ENCODE measurements around the gene SRCAP. TPM values are rescaled to one million over a fixed set of nuclear protein-coding genes. Genes with fewer than 3 reads are reported as not detected.

Gene SRCAP
- total RNA-seq, 1 donor from 2014 or later = 79.7 TPM

DNA sequence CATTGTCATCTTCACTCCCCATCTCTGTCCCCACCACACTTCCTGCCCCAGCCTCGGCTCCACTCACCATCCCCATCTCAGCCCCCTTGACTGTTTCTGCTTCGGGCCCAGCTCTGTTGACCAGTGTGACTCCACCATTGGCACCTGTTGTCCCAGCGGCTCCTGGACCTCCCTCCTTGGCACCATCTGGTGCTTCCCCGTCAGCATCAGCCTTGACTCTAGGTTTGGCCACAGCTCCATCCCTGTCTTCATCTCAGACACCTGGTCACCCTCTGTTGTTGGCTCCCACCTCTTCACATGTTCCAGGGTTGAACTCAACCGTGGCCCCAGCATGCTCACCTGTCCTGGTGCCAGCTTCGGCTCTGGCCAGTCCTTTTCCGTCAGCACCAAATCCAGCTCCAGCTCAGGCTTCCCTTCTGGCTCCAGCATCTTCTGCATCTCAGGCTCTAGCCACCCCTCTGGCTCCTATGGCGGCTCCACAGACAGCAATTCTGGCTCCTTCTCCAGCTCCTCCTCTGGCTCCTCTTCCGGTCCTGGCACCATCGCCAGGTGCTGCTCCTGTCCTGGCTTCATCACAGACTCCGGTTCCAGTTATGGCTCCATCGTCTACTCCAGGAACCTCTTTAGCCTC is 24.9 kb downstream of the SRCAP start:
- no peak for DNase-seq (ENCODE audit: low spot score in 2 of 2, unreplicated experiment in 2 of 2)
- Mint-ChIP-seq H3K4me3 (no peak overlapping the region), H3K27ac (no peak overlapping the region), H3K27me3 (ENCODE audit: low read depth) (no peaks in the 10 kb centered on the region), H3K4me1 (no peaks in the 10 kb centered on the region), H3K9me3 (no peaks in the 10 kb centered on the region), H3K36me3 (peaks cover 61% of the 10 kb centered on the region)
- TF ChIP-seq, protein P1, sequence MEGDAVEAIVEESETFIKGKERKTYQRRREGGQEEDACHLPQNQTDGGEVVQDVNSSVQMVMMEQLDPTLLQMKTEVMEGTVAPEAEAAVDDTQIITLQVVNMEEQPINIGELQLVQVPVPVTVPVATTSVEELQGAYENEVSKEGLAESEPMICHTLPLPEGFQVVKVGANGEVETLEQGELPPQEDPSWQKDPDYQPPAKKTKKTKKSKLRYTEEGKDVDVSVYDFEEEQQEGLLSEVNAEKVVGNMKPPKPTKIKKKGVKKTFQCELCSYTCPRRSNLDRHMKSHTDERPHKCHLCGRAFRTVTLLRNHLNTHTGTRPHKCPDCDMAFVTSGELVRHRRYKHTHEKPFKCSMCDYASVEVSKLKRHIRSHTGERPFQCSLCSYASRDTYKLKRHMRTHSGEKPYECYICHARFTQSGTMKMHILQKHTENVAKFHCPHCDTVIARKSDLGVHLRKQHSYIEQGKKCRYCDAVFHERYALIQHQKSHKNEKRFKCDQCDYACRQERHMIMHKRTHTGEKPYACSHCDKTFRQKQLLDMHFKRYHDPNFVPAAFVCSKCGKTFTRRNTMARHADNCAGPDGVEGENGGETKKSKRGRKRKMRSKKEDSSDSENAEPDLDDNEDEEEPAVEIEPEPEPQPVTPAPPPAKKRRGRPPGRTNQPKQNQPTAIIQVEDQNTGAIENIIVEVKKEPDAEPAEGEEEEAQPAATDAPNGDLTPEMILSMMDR (IDR thresholded peaks at IDR 0.05; ENCODE audit: unreplicated experiment) = no peak

DNA sequence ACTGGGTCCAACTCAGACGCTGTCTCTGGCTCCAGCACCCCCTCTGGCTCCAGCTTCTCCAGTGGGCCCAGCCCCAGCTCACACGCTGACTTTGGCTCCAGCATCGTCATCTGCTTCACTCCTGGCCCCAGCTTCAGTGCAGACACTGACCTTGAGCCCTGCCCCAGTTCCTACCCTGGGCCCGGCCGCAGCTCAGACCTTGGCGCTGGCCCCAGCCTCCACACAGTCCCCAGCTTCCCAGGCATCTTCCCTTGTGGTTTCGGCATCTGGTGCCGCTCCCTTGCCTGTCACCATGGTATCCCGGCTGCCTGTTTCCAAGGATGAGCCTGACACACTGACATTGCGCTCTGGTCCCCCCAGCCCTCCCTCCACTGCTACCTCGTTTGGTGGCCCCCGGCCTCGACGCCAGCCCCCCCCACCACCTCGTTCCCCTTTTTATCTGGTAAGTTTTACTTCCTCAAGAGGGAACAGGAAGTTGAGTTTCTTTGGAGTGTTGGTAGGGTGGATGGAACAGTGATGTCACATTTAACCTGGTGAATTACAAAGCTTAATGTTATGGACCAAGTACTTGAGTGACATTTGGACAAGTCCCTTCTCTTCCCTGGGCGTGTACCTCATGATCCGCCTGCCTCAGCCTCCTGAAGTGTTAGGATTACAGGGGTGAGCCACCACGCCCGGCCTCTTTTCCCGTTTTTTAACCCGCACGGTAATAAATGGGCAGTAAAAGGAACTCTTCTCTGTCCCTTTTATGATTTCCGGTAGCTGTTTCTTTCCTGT is 25.9 kb downstream of the SRCAP start:
- Mint-ChIP-seq H3K27ac (no peak overlapping the region), H3K4me3 (no peak overlapping the region), H3K9me3 (no peaks in the 10 kb centered on the region), H3K36me3 (peaks cover 64% of the 10 kb centered on the region), H3K27me3 (ENCODE audit: low read depth) (no peaks in the 10 kb centered on the region), H3K4me1 (no peaks in the 10 kb centered on the region)
- DNase-seq (ENCODE audit: low spot score in 2 of 2, unreplicated experiment in 2 of 2) = no peak
- TF ChIP-seq, protein P1 (IDR thresholded peaks at IDR 0.05; ENCODE audit: unreplicated experiment) = no peak

DNA sequence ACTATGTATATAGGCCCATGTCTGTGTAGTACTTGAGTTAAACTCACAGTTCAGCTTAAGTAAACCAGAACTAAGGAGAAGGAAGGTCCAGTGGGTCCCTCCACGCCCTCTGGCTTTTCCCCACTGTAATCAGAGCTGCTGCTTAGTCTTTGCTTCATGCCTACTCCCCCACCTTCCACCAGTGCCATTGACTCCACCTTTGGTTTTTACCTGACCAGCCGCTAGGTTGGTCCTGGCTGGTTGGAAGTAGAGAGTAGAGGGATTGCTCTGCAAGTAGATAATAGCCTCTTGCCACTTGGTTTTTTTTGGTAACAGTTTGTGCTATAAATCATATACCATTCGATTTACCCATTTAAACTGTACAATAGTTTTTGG is 26.4 kb downstream of the SRCAP start:
- Mint-ChIP-seq H3K4me3 (no peak overlapping the region), H3K9me3 (no peaks in the 10 kb centered on the region), H3K4me1 (no peaks in the 10 kb centered on the region), H3K27ac (no peak overlapping the region), H3K27me3 (ENCODE audit: low read depth) (no peaks in the 10 kb centered on the region), H3K36me3 (peaks cover 63% of the 10 kb centered on the region)
- TF ChIP-seq, protein P1 (IDR thresholded peaks at IDR 0.05; ENCODE audit: unreplicated experiment) = no peak
- no peak for DNase-seq (ENCODE audit: low spot score in 2 of 2, unreplicated experiment in 2 of 2)

DNA sequence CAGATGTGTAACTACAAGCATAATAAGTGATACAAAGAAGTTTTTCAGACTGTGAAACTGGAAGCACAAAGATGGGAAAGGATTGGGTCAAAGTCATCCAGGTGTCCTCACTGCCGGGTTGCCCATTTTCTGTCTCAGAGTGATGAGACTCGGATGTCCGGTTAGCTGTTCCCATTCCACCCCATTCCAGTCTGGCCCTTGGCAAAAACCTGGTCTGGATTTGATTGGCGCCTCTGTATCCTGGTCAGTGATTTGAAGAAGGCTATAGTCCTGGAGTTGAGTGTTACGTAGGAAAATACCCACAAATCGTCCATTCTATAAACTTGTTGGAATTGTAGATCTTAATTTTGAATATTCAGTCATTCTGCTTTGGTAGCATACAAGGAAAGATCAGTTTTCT is 29.4 kb downstream of the SRCAP start:
- H3K27me3 Mint-ChIP-seq (ENCODE audit: low read depth) = no peaks in the 10 kb centered on the region
- TF ChIP-seq, protein P1 (IDR thresholded peaks at IDR 0.05; ENCODE audit: unreplicated experiment) = no peak
- H3K4me1 Mint-ChIP-seq = no peaks in the 10 kb centered on the region
- H3K36me3 Mint-ChIP-seq = peaks cover 48% of the 10 kb centered on the region
- no peak for DNase-seq (ENCODE audit: low spot score in 2 of 2, unreplicated experiment in 2 of 2)
- H3K27ac Mint-ChIP-seq = no peak overlapping the region
- H3K9me3 Mint-ChIP-seq = no peaks in the 10 kb centered on the region
- H3K4me3 Mint-ChIP-seq = no peak overlapping the region

DNA sequence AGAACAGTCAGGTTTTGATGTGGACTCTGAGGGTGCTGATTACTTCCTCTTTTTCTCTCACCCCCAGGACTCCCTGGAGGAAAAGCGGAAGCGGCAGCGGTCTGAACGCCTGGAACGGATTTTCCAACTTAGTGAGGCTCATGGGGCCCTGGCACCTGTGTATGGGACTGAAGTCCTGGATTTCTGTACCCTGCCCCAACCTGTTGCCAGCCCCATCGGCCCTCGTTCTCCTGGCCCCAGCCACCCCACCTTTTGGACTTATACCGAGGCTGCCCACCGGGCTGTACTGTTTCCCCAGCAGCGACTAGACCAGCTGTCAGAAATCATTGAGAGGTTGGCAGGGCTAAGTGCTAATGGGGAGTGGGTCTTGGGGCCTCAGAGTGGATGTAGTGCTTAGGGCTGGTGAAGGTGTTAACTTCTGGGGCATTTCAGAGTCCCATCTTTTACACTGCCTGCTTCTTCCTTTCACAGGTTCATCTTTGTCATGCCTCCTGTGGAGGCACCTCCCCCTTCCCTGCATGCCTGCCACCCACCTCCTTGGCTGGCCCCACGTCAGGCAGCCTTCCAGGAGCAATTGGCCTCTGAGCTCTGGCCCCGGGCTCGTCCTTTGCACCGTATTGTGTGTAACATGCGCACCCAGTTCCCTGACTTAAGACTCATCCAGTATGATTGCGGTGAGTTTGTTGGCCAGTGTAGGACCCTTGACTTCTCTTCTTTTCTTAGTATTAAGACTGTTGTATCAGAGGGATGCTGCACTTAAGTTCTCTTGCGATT is 30.1 kb downstream of the SRCAP start:
- Mint-ChIP-seq H3K9me3 (no peaks in the 10 kb centered on the region), H3K27me3 (ENCODE audit: low read depth) (no peaks in the 10 kb centered on the region), H3K4me1 (no peaks in the 10 kb centered on the region), H3K36me3 (peaks cover 45% of the 10 kb centered on the region), H3K4me3 (no peak overlapping the region), H3K27ac (no peak overlapping the region)
- DNase-seq (ENCODE audit: low spot score in 2 of 2, unreplicated experiment in 2 of 2) = no peak
- TF ChIP-seq, protein P1 (IDR thresholded peaks at IDR 0.05; ENCODE audit: unreplicated experiment) = no peak
